SU-DHL-6 (cell line): ENCODE measurements around the gene RPSA.

Experiments
- H2AFZ ChIP-seq: fragments of 200-600 bp; sonication (generic); 2 replicates; pipeline ENCODE4 v1.6.1; 2014; ENCODE audit warnings: low read depth, mild to moderate bottlenecking, moderate library complexity, mixed read lengths, antibody characterized with exemption, low read length; ENCODE audit not compliant: severe bottlenecking
- H3F3A ChIP-seq: fragments of 200-600 bp; shearing (Covaris generic); 2 replicates; pipeline ENCODE4 v1.6.0; 2016; ENCODE audit warnings: antibody characterized with exemption, mild to moderate bottlenecking; ENCODE audit not compliant: insufficient read depth
- H3K27ac ChIP-seq: fragments of 200-600 bp; sonication (generic); 2 replicates; pipeline ENCODE4 v1.5.1; 2016; ENCODE audit warnings: low read depth, mild to moderate bottlenecking, low read length, moderate library complexity, mixed read lengths
- H3K27me3 ChIP-seq: fragments of 200-600 bp; sonication (generic), shearing (Covaris generic); 2 replicates; pipeline ENCODE4 v1.6.0; 2014; ENCODE audit warnings: mild to moderate bottlenecking, low read length
- H3K36me3 ChIP-seq: fragments of 200-600 bp; sonication (generic); 2 replicates; pipeline ENCODE4 v1.6.1; 2014; ENCODE audit warnings: mild to moderate bottlenecking, low read length, mixed read lengths
- H3K4me2 ChIP-seq: fragments of 300-600, 200-600 bp; shearing (Covaris generic), sonication (generic); 2 replicates; pipeline ENCODE4 v1.6.0; 2014; ENCODE audit warnings: low read length, low read depth, mild to moderate bottlenecking; ENCODE audit not compliant: poor library complexity, severe bottlenecking
- H3K4me3 ChIP-seq: fragments of 200-600 bp; sonication (generic); 2 replicates; pipeline ENCODE4 v1.5.1; 2014; ENCODE audit warnings: antibody characterized with exemption, low read length, mild to moderate bottlenecking, mixed read lengths; ENCODE audit not compliant: insufficient read depth, poor library complexity, severe bottlenecking
- H3K79me2 ChIP-seq: fragments of 200-600 bp; sonication (generic); 2 replicates; pipeline ENCODE4 v1.6.1; 2014; ENCODE audit warnings: mild to moderate bottlenecking, low read length, moderate library complexity; ENCODE audit not compliant: insufficient read depth
- H3K9ac ChIP-seq: fragments of 200-600 bp; sonication (generic); 2 replicates; pipeline ENCODE4 v1.7.0; 2014; ENCODE audit warnings: mild to moderate bottlenecking, low read length
- H3K9me2 ChIP-seq: fragments of 200-600 bp; sonication (generic); replicated peaks from 2 replicates; pipeline ENCODE4 v1.6.1; 2014; ENCODE audit warnings: low read length; ENCODE audit not compliant: insufficient read depth
- H3K9me3 ChIP-seq: fragments of 200-600 bp; sonication (generic); 2 replicates; pipeline ENCODE4 v1.6.1; 2014; ENCODE audit warnings: low read length, mixed read lengths; ENCODE audit not compliant: insufficient read depth
- H4K20me1 ChIP-seq: fragments of 200-600 bp; sonication (generic); 2 replicates; pipeline ENCODE4 v1.6.1; 2014; ENCODE audit warnings: low read depth, mild to moderate bottlenecking, antibody characterized with exemption, low read length, moderate library complexity, mixed read lengths
- EZH2phosphoT487 ChIP-seq: fragments of 200-600 bp; sonication (generic), shearing (Covaris generic); conservative IDR thresholded peaks from 2 replicates; pipeline ENCODE4 v1.6.1; 2018; ENCODE audit warnings: mild to moderate bottlenecking, antibody characterized with exemption, low read length, moderate library complexity, mixed read lengths
- TF ChIP-seq, protein P1 (sequence below): fragments of 200-600 bp; sonication (generic); IDR thresholded peaks from one replicate; pipeline ENCODE4 v1.5.1; 2017; ENCODE audit warnings: antibody characterized with exemption, mild to moderate bottlenecking, low read length, moderate library complexity; ENCODE audit not compliant: insufficient read depth, poor library complexity, severe bottlenecking

The RPSA gene

DNA sequence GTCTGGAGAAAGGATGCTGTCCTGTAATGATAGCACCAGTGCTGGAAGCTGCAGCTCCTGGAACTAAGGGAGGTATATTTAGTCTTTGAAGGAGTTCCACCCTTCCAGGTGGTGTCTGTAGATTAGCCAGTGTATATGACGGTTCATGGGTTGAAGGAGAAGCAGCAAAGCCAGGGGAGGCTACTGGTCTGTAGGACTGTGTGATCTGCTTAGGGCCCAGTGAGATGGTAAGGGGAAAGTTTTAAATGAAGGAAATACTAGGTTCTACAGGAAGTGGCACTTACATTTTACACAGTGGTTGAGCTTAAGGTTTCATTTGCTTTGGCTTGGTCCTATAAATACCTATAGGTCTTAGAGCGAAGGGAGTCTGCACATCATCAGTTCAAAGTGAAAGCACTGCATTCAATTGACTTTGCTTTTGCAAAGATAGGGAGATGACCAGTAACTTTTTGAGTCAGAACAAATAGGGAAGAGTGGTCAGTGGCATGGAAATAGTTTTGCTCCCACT, 17.7 kb upstream of the RPSA start:
- no peaks in the 10 kb centered on the region for H3K27me3 ChIP-seq
- H3K36me3 ChIP-seq, result peaks cover 18% of the 10 kb centered on the region; the same call in 1 of the 2 replicates
- TF ChIP-seq EZH2phosphoT487, result no peak
- TF ChIP-seq, protein P1, sequence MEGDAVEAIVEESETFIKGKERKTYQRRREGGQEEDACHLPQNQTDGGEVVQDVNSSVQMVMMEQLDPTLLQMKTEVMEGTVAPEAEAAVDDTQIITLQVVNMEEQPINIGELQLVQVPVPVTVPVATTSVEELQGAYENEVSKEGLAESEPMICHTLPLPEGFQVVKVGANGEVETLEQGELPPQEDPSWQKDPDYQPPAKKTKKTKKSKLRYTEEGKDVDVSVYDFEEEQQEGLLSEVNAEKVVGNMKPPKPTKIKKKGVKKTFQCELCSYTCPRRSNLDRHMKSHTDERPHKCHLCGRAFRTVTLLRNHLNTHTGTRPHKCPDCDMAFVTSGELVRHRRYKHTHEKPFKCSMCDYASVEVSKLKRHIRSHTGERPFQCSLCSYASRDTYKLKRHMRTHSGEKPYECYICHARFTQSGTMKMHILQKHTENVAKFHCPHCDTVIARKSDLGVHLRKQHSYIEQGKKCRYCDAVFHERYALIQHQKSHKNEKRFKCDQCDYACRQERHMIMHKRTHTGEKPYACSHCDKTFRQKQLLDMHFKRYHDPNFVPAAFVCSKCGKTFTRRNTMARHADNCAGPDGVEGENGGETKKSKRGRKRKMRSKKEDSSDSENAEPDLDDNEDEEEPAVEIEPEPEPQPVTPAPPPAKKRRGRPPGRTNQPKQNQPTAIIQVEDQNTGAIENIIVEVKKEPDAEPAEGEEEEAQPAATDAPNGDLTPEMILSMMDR, result no peak
- H3K27ac ChIP-seq, result peak overlapping the region; percentile 59
- H3K4me3 ChIP-seq, result no peak overlapping the region
- H3K4me2 ChIP-seq, result peak overlapping the region; percentile 44
- no peaks in the 10 kb centered on the region for H3K9me2 ChIP-seq
- no peaks in the 10 kb centered on the region for H3K9me3 ChIP-seq
- H4K20me1 ChIP-seq, result peaks cover 16% of the 10 kb centered on the region
- no peak overlapping the region; the same call in 1 of the 2 replicates for H3K9ac ChIP-seq
- no peaks in the 10 kb centered on the region for H3F3A ChIP-seq
- no peak overlapping the region for H2AFZ ChIP-seq
- H3K79me2 ChIP-seq, result peaks cover 67% of the 10 kb centered on the region

DNA sequence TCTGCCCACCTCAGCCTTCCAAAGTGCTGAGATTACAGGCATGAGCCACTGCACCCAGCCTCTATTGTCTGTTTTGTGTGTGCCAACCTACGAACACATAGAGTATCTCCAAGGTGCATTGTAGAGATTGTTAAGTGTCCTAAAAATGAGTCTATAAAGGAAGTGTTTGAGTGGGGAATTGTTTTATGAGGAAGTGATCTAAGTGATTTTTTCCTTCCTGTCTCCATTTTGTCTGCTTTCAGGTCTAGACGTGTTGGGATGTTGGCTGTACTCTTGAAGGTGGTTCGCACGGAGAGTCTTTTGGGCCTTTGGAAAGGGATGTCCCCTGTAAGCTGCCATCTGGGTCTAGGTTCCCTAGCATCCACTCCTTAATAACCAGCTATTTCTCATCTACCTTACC, 16.3 kb upstream of the RPSA start:
- Histone ChIP-seq H3K27ac (no peak overlapping the region), H3K9me3 (no peaks in the 10 kb centered on the region), H3F3A (no peaks in the 10 kb centered on the region), H3K27me3 (no peaks in the 10 kb centered on the region), H3K79me2 (peaks cover 54% of the 10 kb centered on the region), H3K9ac (no peak overlapping the region), H4K20me1 (peaks cover 8% of the 10 kb centered on the region), H3K4me2 (no peak overlapping the region), H3K4me3 (no peak overlapping the region), H2AFZ (no peak overlapping the region), H3K36me3 (peaks cover 29% of the 10 kb centered on the region; the same call in 1 of the 2 replicates), H3K9me2 (no peaks in the 10 kb centered on the region)
- TF ChIP-seq, protein P1, result no peak
- no peak for TF ChIP-seq EZH2phosphoT487

DNA sequence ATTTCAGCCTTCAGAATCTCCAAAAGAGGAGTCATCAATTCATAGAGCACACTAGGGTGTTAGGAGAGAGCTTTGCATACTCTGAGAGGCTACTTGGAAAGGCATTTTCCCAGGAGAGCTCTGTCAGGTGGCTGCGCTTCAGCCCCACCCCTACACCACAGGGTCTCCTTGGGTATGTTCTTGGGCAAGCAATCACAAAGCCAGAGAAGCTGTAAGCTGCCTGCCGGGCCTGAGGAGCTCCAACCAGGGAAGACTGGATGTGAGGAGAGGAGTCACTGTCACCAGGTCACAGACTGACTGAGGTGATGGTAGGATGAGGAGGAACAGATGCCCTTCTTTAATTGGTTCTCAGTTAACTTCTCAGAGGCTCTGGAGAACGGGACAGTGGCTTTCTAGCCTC, 9.8 kb upstream of the RPSA start:
- TF ChIP-seq, protein P1, result no peak
- no peak for TF ChIP-seq EZH2phosphoT487
- Histone ChIP-seq H3K9ac (no peak overlapping the region), H3K9me3 (no peaks in the 10 kb centered on the region), H3F3A (no peaks in the 10 kb centered on the region), H3K27me3 (no peaks in the 10 kb centered on the region), H3K4me3 (no peak overlapping the region), H3K9me2 (no peaks in the 10 kb centered on the region), H2AFZ (no peak overlapping the region), H3K36me3 (peaks cover 23% of the 10 kb centered on the region; the same call in 1 of the 2 replicates), H3K27ac (no peak overlapping the region), H3K79me2 (no peaks in the 10 kb centered on the region), H3K4me2 (no peak overlapping the region), H4K20me1 (no peaks in the 10 kb centered on the region)
